ENCODE measurements around the gene EGFL7. TPM values are rescaled to one million over a fixed set of nuclear protein-coding genes. Genes with fewer than 3 reads are reported as not detected.

EGFL7 gene
- total and polyA plus RNA-seq, 2 of the 13 experiments (the other 11 are each of a cell fraction or from before 2014, with no cell fraction given), result 0.20 to 5.1 TPM

DNA sequence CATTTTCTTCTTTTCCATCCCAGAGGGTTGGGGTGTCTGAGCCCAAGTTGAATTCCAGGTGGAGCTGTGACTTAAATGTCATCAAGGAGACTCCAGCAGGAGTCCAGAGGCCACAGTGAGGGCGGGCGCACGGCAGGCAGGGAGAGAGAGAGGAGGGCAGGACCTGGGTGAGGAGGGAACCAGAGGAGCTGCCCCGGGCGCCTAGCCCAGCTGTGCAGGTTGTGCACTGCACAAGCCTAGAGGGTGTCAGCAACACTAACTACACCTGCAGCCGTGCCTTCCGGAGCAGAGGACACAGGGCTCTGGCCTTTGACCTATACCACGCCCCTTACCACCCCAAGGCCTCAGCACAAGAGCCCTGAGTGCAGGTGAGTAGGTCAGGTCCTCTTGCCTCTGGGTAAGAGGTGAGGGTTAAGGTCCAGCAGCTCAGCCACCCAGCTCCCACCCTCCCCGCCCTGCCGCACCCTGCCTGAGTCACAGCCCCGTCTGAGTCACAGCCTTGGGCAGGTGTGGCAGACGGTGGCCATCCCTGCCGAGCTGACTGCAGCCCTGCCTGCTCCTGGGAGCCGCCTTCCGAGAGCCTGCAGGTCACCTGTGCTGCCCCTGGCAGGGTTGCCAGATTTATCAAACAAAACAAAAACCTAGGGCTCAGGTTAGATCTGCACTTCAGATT is 30.9 kb downstream of the EGFL7 start (continued):
- TF ChIP-seq, protein P1, sequence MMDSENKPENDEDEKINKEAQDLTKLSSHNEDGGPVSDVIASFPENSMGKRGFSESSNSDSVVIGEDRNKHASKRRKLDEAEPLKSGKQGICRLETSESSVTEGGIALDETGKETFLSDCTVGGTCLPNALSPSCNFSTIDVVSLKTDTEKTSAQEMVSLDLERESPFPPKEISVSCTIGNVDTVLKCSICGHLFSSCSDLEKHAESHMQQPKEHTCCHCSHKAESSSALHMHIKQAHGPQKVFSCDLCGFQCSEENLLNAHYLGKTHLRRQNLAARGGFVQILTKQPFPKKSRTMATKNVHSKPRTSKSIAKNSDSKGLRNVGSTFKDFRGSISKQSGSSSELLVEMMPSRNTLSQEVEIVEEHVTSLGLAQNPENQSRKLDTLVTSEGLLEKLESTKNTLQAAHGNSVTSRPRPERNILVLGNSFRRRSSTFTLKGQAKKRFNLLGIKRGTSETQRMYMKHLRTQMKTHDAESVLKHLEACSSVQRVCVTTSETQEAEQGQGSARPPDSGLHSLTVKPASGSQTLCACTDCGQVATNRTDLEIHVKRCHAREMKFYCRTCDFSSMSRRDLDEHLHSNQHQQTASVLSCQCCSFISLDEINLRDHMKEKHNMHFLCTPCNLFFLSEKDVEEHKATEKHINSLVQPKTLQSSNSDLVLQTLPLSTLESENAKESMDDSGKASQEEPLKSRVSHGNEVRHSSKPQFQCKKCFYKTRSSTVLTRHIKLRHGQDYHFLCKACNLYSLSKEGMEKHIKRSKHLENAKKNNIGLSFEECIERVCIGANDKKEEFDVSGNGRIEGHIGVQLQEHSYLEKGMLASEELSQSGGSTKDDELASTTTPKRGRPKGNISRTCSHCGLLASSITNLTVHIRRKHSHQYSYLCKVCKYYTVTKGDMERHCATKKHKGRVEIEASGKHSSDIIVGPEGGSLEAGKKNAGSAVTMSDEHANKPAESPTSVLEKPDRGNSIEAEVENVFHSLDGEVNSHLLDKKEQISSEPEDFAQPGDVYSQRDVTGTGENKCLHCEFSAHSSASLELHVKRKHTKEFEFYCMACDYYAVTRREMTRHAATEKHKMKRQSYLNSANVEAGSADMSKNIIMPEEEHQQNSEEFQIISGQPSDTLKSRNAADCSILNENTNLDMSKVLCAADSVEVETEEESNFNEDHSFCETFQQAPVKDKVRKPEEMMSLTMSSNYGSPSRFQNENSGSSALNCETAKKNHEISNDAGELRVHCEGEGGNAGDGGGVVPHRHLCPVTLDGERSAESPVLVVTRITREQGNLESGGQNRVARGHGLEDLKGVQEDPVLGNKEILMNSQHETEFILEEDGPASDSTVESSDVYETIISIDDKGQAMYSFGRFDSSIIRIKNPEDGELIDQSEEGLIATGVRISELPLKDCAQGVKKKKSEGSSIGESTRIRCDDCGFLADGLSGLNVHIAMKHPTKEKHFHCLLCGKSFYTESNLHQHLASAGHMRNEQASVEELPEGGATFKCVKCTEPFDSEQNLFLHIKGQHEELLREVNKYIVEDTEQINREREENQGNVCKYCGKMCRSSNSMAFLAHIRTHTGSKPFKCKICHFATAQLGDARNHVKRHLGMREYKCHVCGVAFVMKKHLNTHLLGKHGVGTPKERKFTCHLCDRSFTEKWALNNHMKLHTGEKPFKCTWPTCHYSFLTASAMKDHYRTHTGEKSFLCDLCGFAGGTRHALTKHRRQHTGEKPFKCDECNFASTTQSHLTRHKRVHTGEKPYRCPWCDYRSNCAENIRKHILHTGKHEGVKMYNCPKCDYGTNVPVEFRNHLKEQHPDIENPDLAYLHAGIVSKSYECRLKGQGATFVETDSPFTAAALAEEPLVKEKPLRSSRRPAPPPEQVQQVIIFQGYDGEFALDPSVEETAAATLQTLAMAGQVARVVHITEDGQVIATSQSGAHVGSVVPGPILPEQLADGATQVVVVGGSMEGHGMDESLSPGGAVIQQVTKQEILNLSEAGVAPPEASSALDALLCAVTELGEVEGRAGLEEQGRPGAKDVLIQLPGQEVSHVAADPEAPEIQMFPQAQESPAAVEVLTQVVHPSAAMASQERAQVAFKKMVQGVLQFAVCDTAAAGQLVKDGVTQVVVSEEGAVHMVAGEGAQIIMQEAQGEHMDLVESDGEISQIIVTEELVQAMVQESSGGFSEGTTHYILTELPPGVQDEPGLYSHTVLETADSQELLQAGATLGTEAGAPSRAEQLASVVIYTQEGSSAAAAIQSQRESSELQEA (CRISPR knock-in tag; IDR thresholded peaks at IDR 0.05; ENCODE audit: not compliant biosample characterization), result no peak
- TF ChIP-seq SRSF4 (IDR thresholded peaks at IDR 0.05; ENCODE audit: low read depth, low read length, poor library complexity, severe bottlenecking), result no peak
- TF ChIP-seq SYNCRIP (IDR thresholded peaks at IDR 0.05; ENCODE audit: insufficient read depth, low read depth, low read length), result no peak
- TF ChIP-seq, protein P2, sequence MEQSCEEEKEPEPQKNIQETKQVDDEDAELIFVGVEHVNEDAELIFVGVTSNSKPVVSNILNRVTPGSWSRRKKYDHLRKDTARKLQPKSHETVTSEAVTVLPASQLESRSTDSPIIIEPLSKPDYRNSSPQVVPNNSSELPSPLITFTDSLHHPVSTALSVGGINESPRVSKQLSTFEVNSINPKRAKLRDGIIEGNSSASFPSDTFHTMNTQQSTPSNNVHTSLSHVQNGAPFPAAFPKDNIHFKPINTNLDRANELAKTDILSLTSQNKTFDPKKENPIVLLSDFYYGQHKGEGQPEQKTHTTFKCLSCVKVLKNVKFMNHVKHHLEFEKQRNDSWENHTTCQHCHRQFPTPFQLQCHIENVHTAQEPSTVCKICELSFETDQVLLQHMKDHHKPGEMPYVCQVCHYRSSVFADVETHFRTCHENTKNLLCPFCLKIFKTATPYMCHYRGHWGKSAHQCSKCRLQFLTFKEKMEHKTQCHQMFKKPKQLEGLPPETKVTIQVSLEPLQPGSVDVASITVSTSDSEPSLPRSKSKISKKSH (CRISPR knock-in tag; IDR thresholded peaks at IDR 0.05; ENCODE audit: borderline replicate concordance), result no peak; the same call in 1 of the 2 replicates
- no peak for TF ChIP-seq ZNF382 (CRISPR knock-in tag; IDR thresholded peaks at IDR 0.05; ENCODE audit: borderline replicate concordance)
- no peak for TF ChIP-seq PRMT3 (CRISPR knock-in tag; IDR thresholded peaks at IDR 0.05; ENCODE audit: borderline replicate concordance, low read depth)
- no peak for TF ChIP-seq ZNF577 (CRISPR knock-in tag; IDR thresholded peaks at IDR 0.05; ENCODE audit: borderline replicate concordance, low read depth)
- TF ChIP-seq HMGA1 (CRISPR knock-in tag; conservative IDR thresholded peaks at IDR 0.05), result no peak
- no peak for TF ChIP-seq HNRNPLL (IDR thresholded peaks at IDR 0.05; ENCODE audit: low read depth, low read length, poor library complexity, severe bottlenecking)
- TF ChIP-seq, protein P3, sequence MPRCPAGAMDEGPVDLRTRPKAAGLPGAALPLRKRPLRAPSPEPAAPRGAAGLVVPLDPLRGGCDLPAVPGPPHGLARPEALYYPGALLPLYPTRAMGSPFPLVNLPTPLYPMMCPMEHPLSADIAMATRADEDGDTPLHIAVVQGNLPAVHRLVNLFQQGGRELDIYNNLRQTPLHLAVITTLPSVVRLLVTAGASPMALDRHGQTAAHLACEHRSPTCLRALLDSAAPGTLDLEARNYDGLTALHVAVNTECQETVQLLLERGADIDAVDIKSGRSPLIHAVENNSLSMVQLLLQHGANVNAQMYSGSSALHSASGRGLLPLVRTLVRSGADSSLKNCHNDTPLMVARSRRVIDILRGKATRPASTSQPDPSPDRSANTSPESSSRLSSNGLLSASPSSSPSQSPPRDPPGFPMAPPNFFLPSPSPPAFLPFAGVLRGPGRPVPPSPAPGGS (CRISPR knock-in tag; IDR thresholded peaks at IDR 0.05), result no peak
- TF ChIP-seq, protein P4, sequence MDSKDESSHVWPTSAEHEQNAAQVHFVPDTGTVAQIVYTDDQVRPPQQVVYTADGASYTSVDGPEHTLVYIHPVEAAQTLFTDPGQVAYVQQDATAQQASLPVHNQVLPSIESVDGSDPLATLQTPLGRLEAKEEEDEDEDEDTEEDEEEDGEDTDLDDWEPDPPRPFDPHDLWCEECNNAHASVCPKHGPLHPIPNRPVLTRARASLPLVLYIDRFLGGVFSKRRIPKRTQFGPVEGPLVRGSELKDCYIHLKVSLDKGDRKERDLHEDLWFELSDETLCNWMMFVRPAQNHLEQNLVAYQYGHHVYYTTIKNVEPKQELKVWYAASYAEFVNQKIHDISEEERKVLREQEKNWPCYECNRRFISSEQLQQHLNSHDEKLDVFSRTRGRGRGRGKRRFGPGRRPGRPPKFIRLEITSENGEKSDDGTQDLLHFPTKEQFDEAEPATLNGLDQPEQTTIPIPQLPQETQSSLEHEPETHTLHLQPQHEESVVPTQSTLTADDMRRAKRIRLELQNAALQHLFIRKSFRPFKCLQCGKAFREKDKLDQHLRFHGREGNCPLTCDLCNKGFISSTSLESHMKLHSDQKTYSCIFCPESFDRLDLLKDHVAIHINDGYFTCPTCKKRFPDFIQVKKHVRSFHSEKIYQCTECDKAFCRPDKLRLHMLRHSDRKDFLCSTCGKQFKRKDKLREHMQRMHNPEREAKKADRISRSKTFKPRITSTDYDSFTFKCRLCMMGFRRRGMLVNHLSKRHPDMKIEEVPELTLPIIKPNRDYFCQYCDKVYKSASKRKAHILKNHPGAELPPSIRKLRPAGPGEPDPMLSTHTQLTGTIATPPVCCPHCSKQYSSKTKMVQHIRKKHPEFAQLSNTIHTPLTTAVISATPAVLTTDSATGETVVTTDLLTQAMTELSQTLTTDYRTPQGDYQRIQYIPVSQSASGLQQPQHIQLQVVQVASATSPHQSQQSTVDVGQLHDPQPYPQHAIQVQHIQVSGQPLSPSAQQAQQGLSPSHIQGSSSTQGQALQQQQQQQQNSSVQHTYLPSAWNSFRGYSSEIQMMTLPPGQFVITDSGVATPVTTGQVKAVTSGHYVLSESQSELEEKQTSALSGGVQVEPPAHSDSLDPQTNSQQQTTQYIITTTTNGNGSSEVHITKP (CRISPR knock-in tag; IDR thresholded peaks at IDR 0.05; ENCODE audit: low read depth), result no peak

Measured in HepG2 (cell line).